ENCODE data around the gene STT3A. TPM values are rescaled to one million over a fixed set of nuclear protein-coding genes. Genes with fewer than 3 reads are reported as not detected.
A peak's percentile ranks its signal among the peaks of the same experiment; 100 is the strongest.

STT3A gene
- total and polyA plus RNA-seq, 2 of the 13 experiments (the other 11 are each of a cell fraction or from before 2014, with no cell fraction given): 229 to 319 TPM

- TF ChIP-seq ZNF574 (CRISPR knock-in tag; IDR thresholded peaks at IDR 0.05) (no peak), MAZ (IDR thresholded peaks at IDR 0.05; ENCODE audit: borderline replicate concordance, low read depth, low read length) (no peak), MAZ (CRISPR knock-in tag; IDR thresholded peaks at IDR 0.05; ENCODE audit: low read depth) (0 out of 2 replicates have a peak, but pooled peaks have one; percentile 1), ZNF142 (CRISPR knock-in tag; IDR thresholded peaks at IDR 0.05) (0 out of 2 replicates have a peak, but pooled peaks have one; percentile 47), GATAD2A (CRISPR knock-in tag; IDR thresholded peaks at IDR 0.05) (no peak), NCOA1 (CRISPR knock-in tag; IDR thresholded peaks at IDR 0.05) (no peak), NONO (IDR thresholded peaks at IDR 0.05) (no peak), NONO (CRISPR knock-in tag; conservative IDR thresholded peaks at IDR 0.05) (0 out of 2 replicates have a peak, but pooled peaks have one; percentile 15), CBX5 (CRISPR knock-in tag; IDR thresholded peaks at IDR 0.05; ENCODE audit: borderline replicate concordance) (no peak), RNF219 (CRISPR knock-in tag; IDR thresholded peaks at IDR 0.05) (no peak), ZMAT5 (CRISPR knock-in tag; IDR thresholded peaks at IDR 0.05; ENCODE audit: borderline replicate concordance, low read depth) (no peak), RARA (CRISPR knock-in tag; IDR thresholded peaks at IDR 0.05) (no peak), GATAD1 (CRISPR knock-in tag; IDR thresholded peaks at IDR 0.05) (peak; percentile 31; the same call in 1 of the 2 replicates), ZNF20 (CRISPR knock-in tag; IDR thresholded peaks at IDR 0.05) (no peak), UBTF (CRISPR knock-in tag; IDR thresholded peaks at IDR 0.05) (no peak), CC2D1A (CRISPR knock-in tag; IDR thresholded peaks at IDR 0.05) (no peak)
Measured at GRCh38 chr11:125593114-125593820, 615 bp downstream of the STT3A start (continued).
